ENCODE data around the gene CNTN4. TPM values are rescaled to one million over a fixed set of nuclear protein-coding genes. Genes with fewer than 3 reads are reported as not detected.

The CNTN4 gene
- total and polyA plus RNA-seq, 7 donors = 0.17 to 3.2 (median 0.42) TPM

DNA sequence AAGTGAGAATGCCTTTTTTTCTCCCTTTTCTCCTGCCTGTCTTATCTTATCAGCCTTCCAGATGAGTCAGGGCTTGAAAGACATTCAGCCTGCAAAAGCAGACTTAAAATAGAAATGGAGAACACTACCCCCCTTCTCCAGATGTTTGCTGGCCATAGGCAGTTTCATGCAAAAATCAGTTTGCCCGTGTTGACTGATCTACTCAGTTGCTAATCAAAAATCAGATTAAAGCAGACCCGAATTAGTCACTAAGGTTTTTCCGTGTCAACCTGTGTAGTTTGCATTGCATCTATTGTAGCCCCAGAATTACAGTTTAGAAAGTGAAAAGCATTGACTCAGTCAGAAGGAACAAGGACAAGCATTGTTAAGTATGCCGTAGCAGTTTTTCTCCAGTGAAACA lies 955.3 kb downstream of the CNTN4 start:
- DNase-seq = no peak
- H3K4me3 ChIP-seq = no peak overlapping the region
- H3K27me3 ChIP-seq (ENCODE audit: insufficient read depth in 3 of 3, low read length in 2 of 3) = no peaks in the 10 kb centered on the region
- 50 to 58% (median 50%) methylated on average over 4 of the region's 4 CpGs for WGBS, 3 donors
- TF ChIP-seq, protein P1, sequence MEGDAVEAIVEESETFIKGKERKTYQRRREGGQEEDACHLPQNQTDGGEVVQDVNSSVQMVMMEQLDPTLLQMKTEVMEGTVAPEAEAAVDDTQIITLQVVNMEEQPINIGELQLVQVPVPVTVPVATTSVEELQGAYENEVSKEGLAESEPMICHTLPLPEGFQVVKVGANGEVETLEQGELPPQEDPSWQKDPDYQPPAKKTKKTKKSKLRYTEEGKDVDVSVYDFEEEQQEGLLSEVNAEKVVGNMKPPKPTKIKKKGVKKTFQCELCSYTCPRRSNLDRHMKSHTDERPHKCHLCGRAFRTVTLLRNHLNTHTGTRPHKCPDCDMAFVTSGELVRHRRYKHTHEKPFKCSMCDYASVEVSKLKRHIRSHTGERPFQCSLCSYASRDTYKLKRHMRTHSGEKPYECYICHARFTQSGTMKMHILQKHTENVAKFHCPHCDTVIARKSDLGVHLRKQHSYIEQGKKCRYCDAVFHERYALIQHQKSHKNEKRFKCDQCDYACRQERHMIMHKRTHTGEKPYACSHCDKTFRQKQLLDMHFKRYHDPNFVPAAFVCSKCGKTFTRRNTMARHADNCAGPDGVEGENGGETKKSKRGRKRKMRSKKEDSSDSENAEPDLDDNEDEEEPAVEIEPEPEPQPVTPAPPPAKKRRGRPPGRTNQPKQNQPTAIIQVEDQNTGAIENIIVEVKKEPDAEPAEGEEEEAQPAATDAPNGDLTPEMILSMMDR (IDR thresholded peaks at IDR 0.05) = no peak
- intact Hi-C loops (cut with DNase I) = no loop called here
- no peaks in the 10 kb centered on the region for H3K36me3 ChIP-seq (ENCODE audit: insufficient read depth in 1 of 2, low read depth in 1 of 2)
- ATAC-seq = no peak
- H3K9me3 ChIP-seq = no peaks in the 10 kb centered on the region
- no peak overlapping the region for H3K27ac ChIP-seq
- no peaks in the 10 kb centered on the region for H3K4me1 ChIP-seq

DNA sequence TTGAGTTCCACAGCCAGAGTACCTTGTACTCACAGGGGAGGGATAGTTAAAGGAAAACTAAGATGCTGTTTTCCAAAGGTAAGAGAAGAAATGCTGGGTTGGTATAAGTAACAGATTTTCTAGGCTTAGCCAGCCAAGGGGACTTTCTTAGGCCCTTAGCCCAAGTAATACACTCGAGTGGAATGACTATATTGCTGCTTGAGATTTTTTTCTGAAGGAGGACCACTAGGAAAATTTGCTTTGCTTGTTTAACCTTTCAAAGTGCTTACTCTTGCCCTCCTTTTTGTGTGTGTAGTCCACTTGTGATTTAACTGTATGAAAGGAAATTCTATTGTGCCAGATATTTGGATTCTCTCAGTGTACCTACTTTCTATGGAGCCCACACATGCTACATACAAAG lies 961.0 kb downstream of the CNTN4 start:
- TF ChIP-seq, protein P1 (IDR thresholded peaks at IDR 0.05) = no peak
- no peak overlapping the region for H3K27ac ChIP-seq

DNA sequence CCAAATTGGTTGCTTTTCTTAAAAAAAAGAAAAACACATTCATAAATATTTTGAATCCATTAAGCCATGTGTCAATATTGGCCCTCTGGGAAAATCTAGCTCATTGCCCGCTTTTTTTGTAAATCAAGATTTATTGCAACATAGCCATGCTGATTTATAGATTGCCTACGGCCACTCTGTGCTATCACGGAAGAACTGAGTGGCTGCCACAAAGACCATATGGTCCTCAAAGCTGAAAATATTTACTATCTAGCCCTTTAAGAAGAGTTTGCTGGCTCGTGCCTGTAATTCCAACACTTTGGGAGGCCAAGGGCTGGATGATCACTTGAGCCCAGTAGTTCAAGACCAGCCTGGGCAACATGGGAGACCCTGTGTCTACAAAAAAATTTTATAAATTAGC lies 965.6 kb downstream of the CNTN4 start:
- Histone ChIP-seq H3K36me3 (ENCODE audit: insufficient read depth in 1 of 2, low read depth in 1 of 2) (no peaks in the 10 kb centered on the region), H3K4me1 (no peaks in the 10 kb centered on the region), H3K27me3 (ENCODE audit: insufficient read depth in 3 of 3, low read length in 2 of 3) (no peaks in the 10 kb centered on the region), H3K27ac (no peak overlapping the region), H3K9me3 (no peaks in the 10 kb centered on the region), H3K4me3 (no peak overlapping the region)
- WGBS, 3 donors = 36 to 40% (median 40%) methylated on average over 4 of the region's 4 CpGs
- no peak for ATAC-seq
- TF ChIP-seq, protein P1 (IDR thresholded peaks at IDR 0.05) = no peak
- intact Hi-C loops (cut with DNase I) = no loop called here
- DNase-seq = no peak

More for the DNA sequence above, 961.0 kb downstream of the CNTN4 start:
- no peak for DNase-seq
- 57 to 61% (median 59%) methylated on average over 1 of the region's 1 CpG for WGBS, 3 donors
- H3K4me3 ChIP-seq = no peak overlapping the region
- H3K4me1 ChIP-seq = no peaks in the 10 kb centered on the region
- no peaks in the 10 kb centered on the region for H3K27me3 ChIP-seq (ENCODE audit: insufficient read depth in 3 of 3, low read length in 2 of 3)
- no peaks in the 10 kb centered on the region for H3K9me3 ChIP-seq
- no peak for ATAC-seq
- H3K36me3 ChIP-seq (ENCODE audit: insufficient read depth in 1 of 2, low read depth in 1 of 2) = no peaks in the 10 kb centered on the region
- intact Hi-C loops (cut with DNase I) = no loop called here

DNA sequence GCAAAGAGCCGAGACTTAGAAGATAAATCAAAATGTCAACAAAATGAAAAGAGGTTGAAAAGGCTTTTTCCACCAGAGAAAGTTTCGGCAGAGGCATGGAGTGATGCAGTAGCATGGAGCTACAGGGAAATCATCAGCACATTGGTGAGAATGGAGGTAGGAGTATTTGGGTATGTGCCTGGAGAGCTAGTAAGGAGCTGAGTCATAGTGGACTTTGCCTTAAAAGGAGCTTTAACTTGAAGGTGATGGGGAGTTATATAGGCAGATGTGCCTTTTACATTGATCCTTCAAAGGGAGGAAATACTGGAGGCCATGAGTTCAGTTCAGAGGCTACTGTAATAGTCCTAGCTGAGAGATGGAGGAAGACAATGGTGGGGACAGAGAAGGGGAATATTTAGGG lies 967.2 kb downstream of the CNTN4 start:
- intact Hi-C loops (cut with DNase I) = no loop called here
- ATAC-seq = no peak
- DNase-seq = no peak
- H3K4me3 ChIP-seq = no peak overlapping the region
- H3K4me1 ChIP-seq = no peaks in the 10 kb centered on the region
- TF ChIP-seq, protein P1 (IDR thresholded peaks at IDR 0.05) = no peak
- no peaks in the 10 kb centered on the region for H3K36me3 ChIP-seq (ENCODE audit: insufficient read depth in 1 of 2, low read depth in 1 of 2)
- WGBS, 3 donors = 76 to 91% (median 86%) methylated on average over 2 of the region's 2 CpGs
- no peak overlapping the region for H3K27ac ChIP-seq
- no peaks in the 10 kb centered on the region for H3K27me3 ChIP-seq (ENCODE audit: insufficient read depth in 3 of 3, low read length in 2 of 3)
- no peaks in the 10 kb centered on the region for H3K9me3 ChIP-seq

GRCh38 chr3:3066378-3066777 lies 967.7 kb downstream of the CNTN4 start:
- H3K27ac ChIP-seq = no peak overlapping the region
- H3K36me3 ChIP-seq (ENCODE audit: insufficient read depth in 1 of 2, low read depth in 1 of 2) = no peaks in the 10 kb centered on the region
- no peaks in the 10 kb centered on the region for H3K27me3 ChIP-seq (ENCODE audit: insufficient read depth in 3 of 3, low read length in 2 of 3)
- H3K4me1 ChIP-seq = no peaks in the 10 kb centered on the region
- no peak for DNase-seq
- intact Hi-C loops (cut with DNase I) = no loop called here
- no peaks in the 10 kb centered on the region for H3K9me3 ChIP-seq
- 23 to 43% (median 36%) methylated on average over 2 of the region's 2 CpGs for WGBS, 3 donors
- TF ChIP-seq, protein P1 (IDR thresholded peaks at IDR 0.05) = no peak
- ATAC-seq = no peak
- H3K4me3 ChIP-seq = no peak overlapping the region

Measured in psoas muscle (tissue), 8 donors.